SK-N-DZ (cell line): Measurements from ENCODE around the gene EXOSC6. TPM values are rescaled to one million over a fixed set of nuclear protein-coding genes. Genes with fewer than 3 reads are reported as not detected.
A peak's percentile ranks its signal among the peaks of the same experiment; 100 is the strongest.
"Not testable (repeated sequence)": the region's sequence is repeated elsewhere in the genome, so short reads cannot be mapped to it uniquely, and the experiment has no call there.

Experiments
- DNase-seq: peaks from one replicate; pipeline ENCODE4 v3.0.0-alpha.2; 2015; ENCODE audit warnings: low spot score
- polyA plus RNA-seq, 2 experiments: library from polyadenylated mRNA; depleted of rRNA; stranded (reverse); fragments of >200 nt; gene quantifications; 2 replicates each; pipeline ENCODE4 v1.2.3, GENCODE V29; 2014

The EXOSC6 gene
- 43.5 and 47.1 TPM in 2 replicates for polyA plus RNA-seq (2014; cell fraction: cytosol; rRNA removed)
- polyA plus RNA-seq (2014; cell fraction: nucleus; rRNA removed), result 18.0 and 20.9 TPM in 2 replicates

DNA sequence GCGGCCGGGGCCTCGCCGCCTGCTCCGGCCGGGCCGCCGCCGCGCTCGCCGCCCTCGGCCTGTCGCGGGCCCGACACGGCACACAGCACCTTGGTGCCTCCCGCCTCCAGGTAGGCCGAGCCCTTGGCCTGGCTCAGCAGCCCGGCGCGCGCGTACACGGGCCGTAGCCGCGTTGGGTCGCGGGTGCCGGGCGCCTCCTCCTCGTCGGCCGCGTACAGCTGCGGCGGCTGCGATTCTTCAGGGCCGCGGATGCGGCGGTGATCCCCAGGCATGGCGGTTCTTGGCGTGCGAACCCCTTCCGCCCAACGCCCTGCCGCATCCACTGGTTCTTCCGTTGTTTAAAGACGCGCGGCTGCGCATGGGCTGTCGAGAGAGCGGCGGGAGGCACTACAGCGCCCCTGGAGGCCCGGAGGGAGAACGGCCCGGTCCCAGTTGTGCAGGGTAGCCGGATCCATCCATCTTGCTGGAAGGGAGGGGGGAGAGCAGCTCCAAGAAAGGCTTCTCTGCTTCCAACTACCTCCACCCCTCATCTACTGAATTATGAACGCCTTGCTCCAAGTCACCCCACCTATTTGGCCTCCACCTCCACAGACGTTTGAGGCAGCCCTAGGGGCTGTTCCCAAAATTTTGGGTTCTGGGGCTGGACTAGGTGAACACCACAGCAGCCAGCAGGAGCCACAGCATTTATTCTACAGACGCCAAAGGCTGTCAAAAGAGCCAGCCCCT, at the start of gene EXOSC6:
TSS of gene EXOSC6 (minus strand) at position 312 of the 726 bp plus-strand sequence. CDS start at position 272, 40 bp downstream.
- peak; percentile 94 for DNase-seq

DNA sequence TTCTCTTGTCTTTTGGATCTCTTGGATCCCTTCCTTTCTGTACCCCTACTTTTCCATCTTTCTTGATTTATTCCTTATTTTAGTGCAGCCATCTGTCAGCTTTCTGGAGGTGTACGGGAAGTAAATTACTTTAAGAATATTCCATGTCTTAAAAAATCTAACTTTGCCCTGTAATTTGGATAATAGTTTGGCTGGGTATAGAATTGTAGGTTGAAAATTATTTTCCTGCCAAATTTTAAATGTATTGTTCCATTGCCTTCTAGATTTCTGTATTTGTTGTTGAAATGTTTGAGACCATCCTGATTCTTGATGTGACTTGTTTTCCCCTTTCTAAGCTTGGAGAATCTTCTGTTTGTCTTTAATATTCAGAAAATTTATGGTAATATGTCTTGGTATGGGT, 49.4 kb upstream of the EXOSC6 start:
- no peak for DNase-seq

DNA sequence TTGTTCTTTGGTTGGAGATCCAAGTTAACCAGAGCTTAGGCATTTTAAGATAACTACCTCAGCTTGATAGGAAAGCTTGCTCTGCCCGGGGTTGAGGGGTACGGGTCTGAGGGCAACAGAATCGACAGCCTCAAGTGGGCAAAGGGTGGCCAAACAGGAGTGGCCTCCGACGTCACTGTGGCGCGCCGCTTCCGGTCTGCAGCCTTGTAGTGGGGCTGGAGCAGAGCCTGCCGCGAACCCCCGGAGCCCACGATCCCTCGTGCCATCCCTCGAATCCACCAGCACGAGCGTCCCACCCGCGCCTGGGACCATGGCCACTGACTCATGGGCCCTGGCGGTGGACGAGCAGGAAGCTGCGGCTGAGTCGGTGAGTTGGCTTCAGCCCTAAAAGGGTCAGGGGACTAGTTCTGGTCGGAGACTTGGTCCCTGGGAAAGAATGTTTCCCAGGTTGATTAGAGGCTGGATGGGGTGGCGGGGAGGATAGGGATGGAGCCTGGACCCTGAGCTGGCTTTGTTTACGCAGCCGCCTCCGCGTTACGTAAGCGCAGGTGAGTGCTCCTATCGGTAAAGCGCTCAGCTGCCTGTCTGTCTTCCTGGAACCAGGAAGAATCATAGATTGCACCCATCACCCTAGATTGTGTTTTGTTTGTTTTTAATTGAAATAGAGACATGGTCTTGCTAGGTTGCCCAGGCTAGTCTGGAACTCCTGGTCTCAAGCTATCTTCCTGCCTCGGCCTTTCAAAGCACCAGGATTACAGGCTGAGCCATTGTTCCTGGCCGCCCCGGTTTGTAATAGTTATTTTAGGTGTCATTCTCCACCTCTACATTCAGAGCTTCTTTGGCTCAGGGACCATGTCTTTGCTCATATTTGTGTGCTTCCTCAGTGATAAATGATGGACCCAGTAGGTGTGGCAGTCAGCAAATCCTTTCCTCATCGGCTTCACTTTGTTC, 47.5 kb upstream of the EXOSC6 start, which contains the start of gene DDX19B:
TSS of gene DDX19B (plus strand) at position 199 of the 951 bp plus-strand sequence. CDS start at position 311, 112 bp downstream.
- peak; percentile 67 for DNase-seq

DNA sequence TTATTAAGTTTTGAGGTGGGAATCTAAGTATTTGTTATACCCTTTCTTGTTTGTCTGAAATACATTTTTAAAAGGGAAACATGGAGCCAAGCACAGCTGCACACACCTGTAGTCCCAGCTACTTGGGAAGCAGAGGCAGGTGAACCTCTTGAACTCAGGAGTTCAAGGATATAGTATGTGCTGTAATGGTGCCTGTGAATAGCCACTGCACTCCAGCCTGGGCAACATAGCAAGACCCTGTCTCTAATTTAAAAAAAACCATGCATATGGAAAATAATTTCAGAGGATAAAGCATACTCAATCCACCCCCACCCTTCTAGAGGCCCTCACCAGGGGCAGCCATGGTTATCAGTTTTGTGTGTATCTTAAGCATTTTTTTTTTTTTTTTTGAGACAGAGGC, 43.9 kb upstream of the EXOSC6 start:
- no peak for DNase-seq

DNA sequence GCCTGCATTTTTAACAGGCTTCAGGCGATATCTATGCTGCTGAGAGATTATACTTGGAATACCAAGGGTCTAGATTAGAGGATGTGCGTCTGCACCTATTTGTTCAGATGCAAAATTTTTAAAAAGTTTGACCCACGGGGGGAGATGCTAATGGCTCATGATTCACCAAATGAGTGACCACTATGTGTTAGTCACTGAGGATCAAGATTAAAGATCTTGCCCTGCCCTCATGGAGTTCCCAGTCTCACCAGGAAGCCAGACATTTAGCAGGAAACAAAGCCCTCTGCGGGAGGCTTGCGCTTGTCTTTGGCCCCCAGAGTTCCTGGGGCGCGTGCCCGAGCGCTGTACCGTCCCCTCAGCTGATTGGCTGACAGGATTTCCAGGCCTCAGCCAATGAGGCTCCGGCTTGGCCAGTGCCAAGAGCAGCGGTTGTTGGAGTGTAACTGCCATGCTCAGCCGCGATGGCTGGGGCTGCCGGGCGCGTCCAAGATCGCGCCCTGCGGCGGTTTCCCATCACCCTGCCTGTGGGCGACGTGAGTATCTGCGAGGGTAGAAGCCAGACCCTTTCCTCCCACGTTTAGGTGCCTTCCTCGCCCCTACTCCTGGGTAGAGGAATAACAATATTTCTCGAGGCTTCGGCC, 42.8 kb upstream of the EXOSC6 start:
- no peak for DNase-seq

DNA sequence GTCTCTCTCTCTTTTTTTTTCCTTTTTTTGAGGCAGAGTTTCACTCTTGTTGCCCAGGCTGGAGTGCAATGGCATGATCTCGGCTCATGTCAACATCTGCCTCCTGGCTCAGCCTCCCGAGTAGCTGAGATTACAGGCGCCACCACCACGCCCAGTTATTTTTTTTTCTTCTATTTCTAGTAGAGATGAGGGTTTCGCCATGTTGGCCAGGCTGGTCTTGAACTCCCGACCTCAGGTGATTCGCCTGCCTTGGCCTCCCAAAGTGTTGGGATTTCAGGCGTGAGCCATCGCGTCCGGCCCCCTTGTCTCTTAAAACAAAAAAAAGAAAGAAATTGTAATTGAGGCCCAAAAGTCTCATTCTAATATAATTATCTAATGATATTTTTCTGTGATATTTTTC, 40.4 kb upstream of the EXOSC6 start:
- DNase-seq, result not testable (repeated sequence)

DNA sequence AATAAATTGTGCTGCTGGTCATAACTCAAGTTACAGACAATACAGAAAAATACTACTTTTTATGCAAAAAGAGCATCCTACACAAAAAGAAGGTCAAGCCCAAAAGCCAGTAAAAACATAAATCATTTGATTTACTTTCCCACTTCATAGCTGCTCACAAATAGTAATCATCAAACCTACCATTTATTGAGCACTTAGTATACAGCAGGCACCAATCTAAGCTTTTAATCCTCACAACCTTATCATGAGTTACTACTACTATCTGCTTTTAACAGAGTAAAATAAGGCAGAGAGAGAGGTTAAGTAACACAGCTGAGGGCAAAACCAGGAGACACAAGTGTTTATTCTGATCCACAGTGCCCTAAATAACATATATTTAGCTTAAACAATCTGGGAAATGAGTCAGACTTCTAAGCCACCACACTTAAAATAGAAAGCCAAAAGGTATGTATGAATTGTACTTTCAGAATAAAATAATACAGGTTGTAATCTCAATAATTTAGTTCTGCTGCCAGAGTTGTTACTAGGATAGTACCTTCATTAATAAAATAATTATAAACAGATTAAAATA, 39.3 kb upstream of the EXOSC6 start:
- no peak for DNase-seq

DNA sequence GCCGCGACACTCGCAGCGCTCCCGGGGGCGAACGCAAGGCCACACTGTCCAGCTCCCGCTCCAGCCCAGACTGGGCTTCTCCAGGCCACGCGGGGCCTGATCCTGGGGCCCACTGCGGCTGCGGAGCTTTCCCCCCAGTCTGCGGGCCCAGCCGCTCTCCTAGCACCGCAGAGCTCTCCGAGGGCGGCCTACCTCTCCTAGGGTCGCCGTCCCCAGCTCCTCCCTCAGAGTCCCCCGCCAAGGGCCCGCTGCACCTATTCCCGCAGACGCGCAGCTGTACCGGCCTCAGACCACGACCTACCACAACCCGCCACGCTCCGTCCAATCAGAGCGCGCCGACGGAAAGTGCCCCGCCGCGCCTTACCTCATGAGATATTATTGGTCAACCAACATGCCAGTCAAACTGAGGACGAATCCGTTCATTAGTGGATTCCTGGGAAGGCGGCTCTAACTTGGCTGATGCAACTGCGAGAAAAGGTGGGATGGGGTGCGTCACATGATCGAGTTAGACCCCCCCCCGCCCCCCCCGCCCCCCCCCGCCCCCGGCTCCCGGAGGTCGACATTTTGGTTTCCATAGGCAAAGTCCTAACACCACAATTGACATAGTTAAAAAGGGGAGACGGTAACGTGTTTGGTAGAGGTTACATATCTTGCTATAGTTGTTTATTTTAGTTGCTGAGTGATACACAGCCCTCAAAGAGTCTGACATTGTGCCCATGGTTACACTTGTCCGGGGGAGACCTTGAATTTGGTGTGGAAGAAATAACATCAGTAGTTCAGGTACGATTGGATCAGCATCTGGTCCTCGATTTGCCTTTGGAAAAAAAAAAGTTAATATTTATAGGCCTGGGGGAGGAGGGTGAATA, 37.7 kb upstream of the EXOSC6 start, which contains the start of gene AARS1:
TSS of gene AARS1 (minus strand) at position 278 of the 866 bp plus-strand sequence. CDS start 6,743 bp downstream, outside the sequence.
- peak; percentile 100 for DNase-seq

DNA sequence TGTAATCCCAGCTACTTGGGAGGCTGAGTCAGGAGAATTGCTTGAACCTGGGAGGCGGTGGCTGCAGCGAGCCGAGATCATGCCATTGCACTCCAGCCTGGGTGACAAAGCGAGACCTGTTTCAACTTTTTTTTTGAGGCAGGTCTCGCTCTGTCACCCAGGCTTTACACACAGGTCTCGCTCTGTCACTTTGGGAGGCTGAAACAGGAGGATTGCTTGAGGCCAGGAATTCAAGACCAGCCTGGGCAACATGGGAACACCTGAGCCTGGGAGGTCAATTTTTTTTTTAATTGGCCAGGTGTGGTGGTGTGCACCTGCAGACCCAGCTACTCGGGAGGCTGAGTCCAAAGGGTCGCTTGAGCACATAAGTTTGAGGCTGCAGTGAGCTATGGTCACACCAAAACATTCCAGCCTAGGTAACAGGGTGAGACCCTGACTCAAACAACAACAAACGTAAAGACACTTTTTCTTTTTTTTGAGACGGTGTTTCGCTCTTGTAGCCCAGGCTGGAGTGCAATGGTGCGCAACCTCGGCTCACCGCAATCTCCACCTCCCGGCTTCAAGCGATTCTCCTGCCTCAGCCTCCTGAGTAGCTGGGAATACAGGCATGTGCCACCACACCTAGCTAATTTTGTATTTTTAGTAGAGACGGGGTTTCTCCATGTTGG, 35.7 kb upstream of the EXOSC6 start:
- not testable (repeated sequence) for DNase-seq

DNA sequence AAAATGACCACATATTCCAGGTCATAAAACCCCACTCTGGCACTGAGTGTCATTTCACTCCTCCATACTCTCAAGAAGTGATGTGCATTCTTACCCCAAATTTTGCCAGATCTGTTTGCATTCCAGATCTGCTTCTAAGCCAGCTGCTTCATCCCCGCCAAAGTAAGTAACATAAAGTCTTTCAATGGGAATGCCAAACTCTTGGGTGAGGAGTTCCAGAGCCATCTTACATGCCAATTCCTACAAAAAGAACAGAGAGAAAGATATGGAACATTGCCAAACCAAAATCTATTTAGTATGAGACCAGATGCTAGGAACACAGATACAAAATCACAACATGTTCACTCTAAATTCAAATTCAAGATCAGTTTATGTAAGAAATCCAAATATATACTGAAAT, 24.7 kb upstream of the EXOSC6 start:
- DNase-seq, result no peak

DNA sequence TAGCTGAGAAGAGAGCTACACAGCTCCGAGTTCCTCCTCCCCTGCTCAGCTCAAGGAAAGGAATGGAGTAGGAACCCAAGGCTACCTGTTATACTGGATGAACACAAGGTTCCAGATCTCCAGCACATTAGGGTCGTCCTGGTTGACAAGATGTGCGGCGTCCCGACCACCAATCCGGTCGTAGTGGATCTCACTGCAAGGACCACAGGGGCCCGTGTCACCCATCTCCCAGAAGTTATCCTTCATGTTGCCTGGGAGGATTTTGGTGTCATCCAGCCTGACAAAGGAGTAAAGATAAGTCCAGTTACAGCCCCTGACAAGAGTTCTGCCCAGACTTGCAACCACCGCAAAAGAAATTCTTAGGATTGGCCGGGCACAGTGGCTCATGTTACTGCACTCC, 20.0 kb upstream of the EXOSC6 start:
- no peak for DNase-seq

DNA sequence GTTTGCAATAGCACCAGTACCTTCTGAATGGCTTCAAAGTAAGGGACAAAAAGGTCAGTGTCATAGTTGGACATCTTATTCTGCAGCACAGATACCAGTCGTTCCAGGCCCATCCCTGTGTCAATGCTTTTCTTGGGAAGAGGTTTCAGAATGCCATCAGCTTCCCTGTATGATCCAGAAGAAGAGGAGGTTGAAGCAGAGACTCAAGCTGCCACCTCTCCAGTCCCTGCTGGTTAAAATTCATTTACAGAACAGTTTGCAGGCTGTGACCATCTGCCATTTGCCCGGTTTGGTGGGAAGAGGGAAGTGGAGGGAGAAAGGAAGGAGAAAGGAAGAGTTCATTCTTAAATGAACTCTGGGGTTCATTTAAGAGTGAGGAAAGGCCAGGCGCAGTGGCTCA, 18.4 kb upstream of the EXOSC6 start:
- no peak for DNase-seq

DNA sequence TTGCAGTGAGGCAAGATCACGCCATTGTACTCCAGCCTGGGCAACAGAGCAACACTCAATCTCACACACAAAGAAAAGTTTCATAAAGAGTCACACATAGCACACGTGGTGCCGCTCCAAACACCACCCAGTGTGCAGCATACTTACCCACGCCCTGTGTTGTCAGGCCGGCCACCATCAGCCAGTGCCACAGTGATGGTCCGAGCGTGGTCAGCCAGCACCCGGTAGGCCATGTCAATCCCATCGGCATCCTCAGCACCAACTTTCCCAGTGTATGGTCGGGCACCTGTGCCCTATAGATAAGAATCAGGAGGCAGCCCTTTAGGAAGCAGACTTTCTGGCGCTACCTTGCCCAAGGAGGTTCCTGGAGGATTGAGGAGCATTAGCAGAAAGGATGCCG, 17.7 kb upstream of the EXOSC6 start:
- DNase-seq, result no peak

DNA sequence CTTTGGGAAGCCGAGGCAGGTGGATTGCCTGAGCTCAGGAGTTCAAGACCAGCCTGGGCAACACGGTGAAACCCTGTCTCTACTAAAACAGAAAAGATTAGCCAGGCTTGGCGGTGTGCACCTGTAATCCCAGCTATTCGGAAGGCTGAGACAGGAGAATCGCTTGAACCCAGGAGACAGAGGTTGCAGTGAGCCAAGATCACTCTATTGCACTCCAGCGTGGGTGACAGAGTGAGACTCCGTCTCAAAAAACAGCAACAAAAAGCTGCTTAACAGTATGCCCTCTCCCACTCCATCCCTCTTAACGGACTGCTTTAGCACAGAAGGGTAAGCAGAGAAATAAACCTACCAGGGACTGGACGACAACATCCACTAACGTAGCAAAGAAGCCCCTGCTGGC, 16.2 kb upstream of the EXOSC6 start:
- DNase-seq, result not testable (repeated sequence)

DNA sequence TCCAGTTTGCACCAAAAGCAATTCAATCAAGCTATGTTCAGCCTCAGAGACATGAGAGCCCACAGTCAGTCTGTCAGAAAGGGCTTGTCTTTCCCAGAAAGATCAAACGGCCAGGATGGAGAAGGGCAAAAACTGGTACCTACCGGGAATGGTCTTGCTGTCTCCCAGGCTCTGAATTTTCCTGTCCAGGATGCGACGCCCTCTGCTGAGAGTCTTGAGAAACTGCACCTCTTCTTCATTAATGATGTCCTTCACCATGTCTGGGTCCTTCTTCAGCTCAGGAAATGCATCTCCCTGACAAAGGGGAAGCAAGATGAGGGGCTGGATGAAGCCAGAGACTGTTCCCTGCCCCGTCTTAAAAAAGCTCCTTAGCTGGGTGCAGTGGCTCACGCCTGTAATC, 15.8 kb upstream of the EXOSC6 start:
- peak; percentile 45 for DNase-seq

DNA sequence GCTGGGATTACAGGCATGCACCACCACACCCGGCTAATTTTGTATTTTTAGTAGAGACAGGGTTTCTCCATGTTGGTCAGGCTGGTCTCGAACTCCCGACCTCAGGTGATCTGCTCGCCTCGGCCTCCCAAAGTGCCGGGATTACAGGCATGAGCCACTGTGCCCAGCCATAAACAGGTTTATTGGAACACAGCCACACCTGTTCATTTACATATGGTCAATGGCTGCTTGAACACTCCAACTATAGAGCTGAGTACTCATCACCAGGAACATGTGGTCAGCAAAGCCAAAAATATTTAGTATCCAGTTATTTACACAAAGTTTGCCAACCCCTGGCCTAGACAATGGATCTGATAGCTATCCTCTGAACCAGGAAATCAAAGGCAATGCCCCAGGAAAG, 8.2 kb upstream of the EXOSC6 start:
- not testable (repeated sequence) for DNase-seq

DNA sequence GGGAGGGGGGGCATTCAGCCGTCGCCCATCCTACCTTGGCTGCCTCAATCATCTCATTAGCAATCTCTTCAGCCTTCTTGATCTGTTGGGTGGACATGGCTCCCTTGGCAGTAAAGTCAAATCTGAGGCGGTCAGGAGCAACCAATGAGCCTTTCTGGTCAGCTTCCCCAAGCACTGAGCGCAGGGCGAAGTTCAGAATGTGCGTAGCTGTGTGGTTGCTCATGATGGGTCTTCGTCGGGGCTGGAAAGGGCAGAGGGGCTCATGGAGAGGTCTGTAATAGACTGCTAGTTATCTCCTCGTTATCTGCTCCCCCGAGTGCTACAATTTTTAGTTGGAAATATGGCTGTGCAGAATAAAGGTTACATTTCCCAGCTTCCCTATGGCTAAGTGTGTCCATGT, 7.2 kb upstream of the EXOSC6 start:
- DNase-seq, result no peak

DNA sequence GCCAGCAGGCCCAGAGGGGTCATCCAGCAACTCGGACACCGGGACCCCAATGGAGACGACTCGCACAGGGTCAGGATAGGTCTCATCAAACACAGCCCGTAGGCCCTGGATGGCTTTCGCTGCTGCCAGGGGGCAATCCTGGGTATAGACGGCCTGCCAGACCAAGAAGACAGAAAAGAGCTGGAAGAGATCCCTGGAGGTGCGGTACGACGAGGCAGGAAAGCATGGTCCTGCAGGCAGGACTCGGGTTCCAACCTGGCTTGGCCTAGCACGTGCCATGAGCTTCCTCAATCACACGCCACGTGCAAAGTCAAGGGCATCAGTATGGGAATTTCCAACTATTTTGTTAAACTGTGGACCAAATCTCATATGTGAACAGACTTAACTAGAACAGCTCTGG, 6.3 kb upstream of the EXOSC6 start:
- no peak for DNase-seq

DNA sequence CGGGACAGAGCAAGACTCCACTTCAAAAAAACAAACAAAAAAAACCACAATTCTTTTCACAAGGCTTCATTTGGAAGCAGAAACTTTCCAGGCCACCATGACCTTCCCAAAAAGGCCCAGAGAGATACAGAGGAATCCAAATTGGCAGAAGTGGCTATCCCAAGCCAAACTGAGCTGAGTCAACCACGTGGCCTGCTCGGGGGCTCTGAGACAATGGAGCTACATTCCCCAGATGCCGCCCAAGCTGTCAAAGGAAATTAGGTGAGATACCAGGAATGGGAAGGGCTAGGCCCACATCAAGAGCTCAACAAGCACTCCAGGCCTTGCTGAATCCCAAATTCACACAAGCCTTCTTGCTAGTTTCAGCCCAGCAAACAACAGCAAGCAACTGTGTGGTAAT, 5.7 kb upstream of the EXOSC6 start:
- DNase-seq, result no peak

DNA sequence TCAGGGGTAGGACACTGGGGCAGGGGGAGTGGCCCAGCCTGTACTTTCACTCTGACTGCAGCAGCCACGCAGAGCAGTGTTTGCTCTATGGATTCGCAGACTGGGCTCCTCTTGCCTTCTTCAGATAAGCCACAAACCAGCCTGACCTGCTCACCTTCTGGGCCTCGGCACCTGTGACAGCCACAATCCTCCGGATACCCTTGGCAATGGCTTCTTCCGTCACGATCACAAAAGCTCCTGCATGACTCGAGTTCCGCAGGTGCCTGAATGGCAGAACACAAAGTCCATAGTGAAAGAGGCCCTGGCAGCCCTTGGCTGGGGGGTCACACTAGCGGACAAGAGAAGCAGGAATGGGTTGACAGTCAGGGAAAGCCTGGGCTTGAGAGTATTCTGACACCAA, 3.8 kb upstream of the EXOSC6 start:
- DNase-seq, result no peak
